Measurements from ENCODE around the gene SMPDL3A. TPM values are rescaled to one million over a fixed set of nuclear protein-coding genes. Genes with fewer than 3 reads are reported as not detected.

The SMPDL3A gene
- total and polyA plus RNA-seq, 2 of the 8 experiments (the other 6 are each of a cell fraction or from before 2014, with no cell fraction given), result 3.5 to 3.9 TPM

GRCh38 chr6:122810189-122810588 is 21.1 kb downstream of the SMPDL3A start:
- Histone ChIP-seq H4K91ac (replicated peaks; ENCODE audit: insufficient read length, low read length) (no peak overlapping the region), H4K8ac (ENCODE audit: extremely low read depth, insufficient read depth, low read length) (no peak overlapping the region), H3K23ac (ENCODE audit: insufficient read length) (no peak overlapping the region), H3K27ac (ENCODE audit: low read depth, low read length) (no peak overlapping the region), H3K56ac (replicated peaks; ENCODE audit: insufficient read length, low read depth, low read length) (no peak overlapping the region), H3K9ac (replicated peaks in 1 of 4; ENCODE audit: extremely low read depth in 1 of 4, low read depth in 3 of 4, low read length in 3 of 4) (no peak overlapping the region), H3K79me1 (ENCODE audit: low read depth, low read length) (no peaks in the 10 kb centered on the region), H4K5ac (ENCODE audit: insufficient read length, low read depth, low read length) (no peak overlapping the region), H2BK5ac (ENCODE audit: low read depth, low read length) (no peak overlapping the region), H4K20me1 (replicated peaks in 1 of 2; ENCODE audit: control insufficient read depth in 1 of 2, insufficient read depth in 2 of 2, low read length in 2 of 2) (no peaks in the 10 kb centered on the region), H2AFZ (ENCODE audit: low read length) (no peak overlapping the region), H2AK5ac (ENCODE audit: low read depth, low read length) (no peak overlapping the region), H3K23me2 (ENCODE audit: low read depth, low read length) (no peaks in the 10 kb centered on the region), H2BK120ac (replicated peaks; ENCODE audit: low read depth, low read length) (no peak overlapping the region), H3K4me2 (ENCODE audit: insufficient read depth in 1 of 2, low read depth in 2 of 2, low read length in 2 of 2) (no peak overlapping the region), H3K4me3 (ENCODE audit: extremely low read depth in 1 of 4, insufficient read depth in 2 of 4, low read depth in 3 of 4, low read length in 4 of 4) (no peak overlapping the region), H2BK12ac (ENCODE audit: low read depth, low read length) (no peak overlapping the region), H3K4ac (replicated peaks; ENCODE audit: insufficient read length, low read depth, low read length) (no peak overlapping the region), H3K9me3 (ENCODE audit: insufficient read depth in 2 of 2, low read depth in 1 of 2, low read length in 1 of 2) (no peaks in the 10 kb centered on the region), H3K18ac (ENCODE audit: extremely low read depth, low read length) (no peak overlapping the region), H3K14ac (ENCODE audit: insufficient read length) (no peak overlapping the region), H3K27me3 (replicated peaks in 1 of 4; ENCODE audit: control insufficient read depth in 3 of 4, extremely low read depth in 1 of 4, insufficient read depth in 3 of 4, low read length in 3 of 4) (peaks cover 0 to 1% (median 0%) of the 10 kb centered on the region in 4 experiments; a peak in 1 of 7 replicates), H3K79me2 (ENCODE audit: control insufficient read depth in 1 of 2, insufficient read depth in 2 of 2, low read length in 2 of 2) (no peaks in the 10 kb centered on the region), H3K4me1 (replicated peaks in 1 of 4; ENCODE audit: control insufficient read depth in 3 of 4, insufficient read depth in 4 of 4, low read length in 3 of 4) (no peaks in the 10 kb centered on the region), H2BK20ac (ENCODE audit: low read length) (no peak overlapping the region), H3K36me3 (ENCODE audit: control insufficient read depth in 2 of 4, insufficient read depth in 4 of 4, low read length in 3 of 4) (no peaks in the 10 kb centered on the region), H2BK15ac (ENCODE audit: low read length) (no peak overlapping the region)
- no peak for DNase-seq (ENCODE audit: low read depth in 1 of 2, low spot score in 2 of 2)
- FAIRE-seq, result no peak
- 77% methylated on average over 1 of the region's 1 CpG; no CpG with 5 or more reads in 1 of the 2 experiments for WGBS, 2 experiments (ENCODE audit: extremely low coverage in 1 of 2, insufficient coverage in 1 of 2, insufficient read length in 1 of 2, insufficient replicate concordance in 2 of 2, low coverage in 1 of 2, low lambda C conversion rate in 2 of 2, missing lambda C conversion rate in 1 of 2)
- ChIA-PET CTCF (ENCODE audit: partially characterized antibody) (interaction anchor here (1.4 to 4.8 kb wide), 2 partner anchors 9 to 29 kb away, joined by 6 to 21 read pairs; no protein-coding TSS in a partner anchor), POLR2A (ENCODE audit: partially characterized antibody) (no interaction called here)
- TF ChIP-seq RNF2 (IDR thresholded peaks at IDR 0.05; ENCODE audit: borderline replicate concordance, low read depth, low read length, missing control alignments, poor library complexity, severe bottlenecking) (no peak), POLR2AphosphoS5 (IDR thresholded peaks at IDR 0.05; ENCODE audit: low read depth, low read length) (no peak), GTF2F1 (IDR thresholded peaks at IDR 0.05; ENCODE audit: borderline replicate concordance, low read depth, low read length) (no peak), ZNF274 (IDR thresholded peaks at IDR 0.05; ENCODE audit: borderline replicate concordance, extremely low read depth, low read length) (no peak), CREB1 (IDR thresholded peaks at IDR 0.05) (no peak), FOSL1 (IDR thresholded peaks at IDR 0.05; ENCODE audit: insufficient read depth, low read depth, low read length) (no peak), RAD21 (IDR thresholded peaks at IDR 0.05 in 1 of 2, conservative IDR thresholded peaks at IDR 0.05 in 1 of 2; ENCODE audit: low read depth in 2 of 2, low read length in 2 of 2) (no peak), GABPA (IDR thresholded peaks at IDR 0.05; ENCODE audit: borderline replicate concordance, insufficient read depth, low read length) (no peak), PHF8 (conservative IDR thresholded peaks at IDR 0.05; ENCODE audit: low read depth, low read length) (no peak), TEAD4 (IDR thresholded peaks at IDR 0.05; ENCODE audit: low read depth, low read length) (no peak), CHD1 (IDR thresholded peaks at IDR 0.05; ENCODE audit: low read depth, low read length) (no peak), CTBP2 (IDR thresholded peaks at IDR 0.05; ENCODE audit: borderline replicate concordance, insufficient read depth, insufficient read length, low read length) (no peak), EP300 (IDR thresholded peaks at IDR 0.05; ENCODE audit: borderline replicate concordance in 1 of 2, low read depth in 2 of 2, low read length in 2 of 2) (no peak), JUN (IDR thresholded peaks at IDR 0.05; ENCODE audit: low read depth, low read length) (no peak)

Measured in H1 (cell line).